Mesothelial cell of epicardium (in vitro differentiated cells): Measurements from ENCODE around the gene PLD3. TPM values are rescaled to one million over a fixed set of nuclear protein-coding genes. Genes with fewer than 3 reads are reported as not detected.
A peak's percentile ranks its signal among the peaks of the same experiment; 100 is the strongest.

ENCODE experiments used
- DNase-seq, 2 experiments: peaks; one replicate each; pipeline ENCODE4 v3.0.0; 2021; ENCODE audit warnings: low spot score in 2 of 2; ENCODE audit not compliant: unreplicated experiment in 2 of 2
- H3K27ac Mint-ChIP-seq: 2 replicates; pipeline ENCODE4 v1.8.0; 2021; ENCODE audit warnings: mixed read lengths
- H3K27me3 Mint-ChIP-seq: 2 replicates; pipeline ENCODE4 v1.8.0; 2021; ENCODE audit warnings: low read depth, mixed read lengths
- H3K36me3 Mint-ChIP-seq: 2 replicates; pipeline ENCODE4 v1.8.0; 2021; ENCODE audit warnings: mixed read lengths
- H3K4me1 Mint-ChIP-seq: 2 replicates; pipeline ENCODE4 v1.8.0; 2021; ENCODE audit warnings: mixed read lengths
- H3K4me3 Mint-ChIP-seq: 2 replicates; pipeline ENCODE4 v1.8.0; 2021; ENCODE audit warnings: mild to moderate bottlenecking, moderate library complexity, mixed read lengths
- H3K9me3 Mint-ChIP-seq: 2 replicates; pipeline ENCODE4 v1.8.0; 2021; ENCODE audit warnings: mixed read lengths
- CTCF ChIP-seq: fragments of 200-600 bp; sonication (generic); IDR thresholded peaks from one replicate; pipeline ENCODE4 v1.5.0; 2021; ENCODE audit warnings: antibody characterized with exemption; ENCODE audit not compliant: unreplicated experiment
- total RNA-seq: library from RNA; stranded (reverse); gene quantifications from 3 replicates; pipeline ENCODE4 v1.2.1, GENCODE V29; 2021

PLD3 gene
- total RNA-seq, 1 donor from 2014 or later = 369 TPM

GRCh38 chr19:40305403-40305802 is 43.1 kb upstream of the PLD3 start:
- peaks cover 22% of the 10 kb centered on the region for H3K4me1 Mint-ChIP-seq
- TF ChIP-seq CTCF = peak; percentile 73
- no peaks in the 10 kb centered on the region for H3K36me3 Mint-ChIP-seq
- peak overlapping the region; percentile 4 for H3K27ac Mint-ChIP-seq
- no peak overlapping the region for H3K4me3 Mint-ChIP-seq
- H3K27me3 Mint-ChIP-seq = no peaks in the 10 kb centered on the region
- H3K9me3 Mint-ChIP-seq = no peaks in the 10 kb centered on the region
- DNase-seq = peak; percentile 70 to 81

- Mint-ChIP-seq H3K36me3 (no peaks in the 10 kb centered on the region), H3K27me3 (no peaks in the 10 kb centered on the region), H3K4me3 (no peak overlapping the region), H3K27ac (no peak overlapping the region), H3K4me1 (peaks cover 4% of the 10 kb centered on the region), H3K9me3 (no peaks in the 10 kb centered on the region)
- TF ChIP-seq CTCF = no peak
- no peak for DNase-seq
Observed at GRCh38 chr19:40309666-40310065, 38.8 kb upstream of the PLD3 start.

GRCh38 chr19:40312533-40312932 is 36.0 kb upstream of the PLD3 start:
- Mint-ChIP-seq H3K27me3 (no peaks in the 10 kb centered on the region), H3K4me3 (no peak overlapping the region), H3K27ac (no peak overlapping the region), H3K9me3 (no peaks in the 10 kb centered on the region), H3K4me1 (no peaks in the 10 kb centered on the region), H3K36me3 (peaks cover 8% of the 10 kb centered on the region)
- TF ChIP-seq CTCF = no peak
- no peak for DNase-seq

- no peak for DNase-seq
- H3K36me3 Mint-ChIP-seq = peaks cover 9% of the 10 kb centered on the region
- no peaks in the 10 kb centered on the region for H3K9me3 Mint-ChIP-seq
- H3K4me1 Mint-ChIP-seq = no peaks in the 10 kb centered on the region
- H3K27me3 Mint-ChIP-seq = no peaks in the 10 kb centered on the region
- no peak overlapping the region for H3K4me3 Mint-ChIP-seq
- no peak for TF ChIP-seq CTCF
- no peak overlapping the region for H3K27ac Mint-ChIP-seq
Observed at GRCh38 chr19:40313229-40313983, 35.1 kb upstream of the PLD3 start.

GRCh38 chr19:40314656-40315055 is 33.8 kb upstream of the PLD3 start:
- TF ChIP-seq CTCF = no peak
- no peak overlapping the region for H3K4me3 Mint-ChIP-seq
- no peaks in the 10 kb centered on the region for H3K9me3 Mint-ChIP-seq
- H3K27me3 Mint-ChIP-seq = no peaks in the 10 kb centered on the region
- no peak overlapping the region for H3K27ac Mint-ChIP-seq
- DNase-seq = no peak
- peaks cover 12% of the 10 kb centered on the region for H3K36me3 Mint-ChIP-seq
- H3K4me1 Mint-ChIP-seq = no peaks in the 10 kb centered on the region
